MM.1S (cell line): ENCODE data around the gene BIRC3.

Experiments used
- EZH2 ChIP-seq: fragments of 300-600 bp; sonication (generic); optimal IDR thresholded peaks from 2 replicates; pipeline ENCODE3; 2017; ENCODE audit warnings: low read depth, mild to moderate bottlenecking, antibody characterized with exemption, low read length, mixed read lengths
- TF ChIP-seq, protein P1 (sequence below): fragments of 300-600 bp; sonication (generic); IDR thresholded peaks from 2 replicates; pipeline ENCODE4 v1.5.1; 2016; ENCODE audit warnings: antibody characterized with exemption, low read length, mixed read lengths

DNA sequence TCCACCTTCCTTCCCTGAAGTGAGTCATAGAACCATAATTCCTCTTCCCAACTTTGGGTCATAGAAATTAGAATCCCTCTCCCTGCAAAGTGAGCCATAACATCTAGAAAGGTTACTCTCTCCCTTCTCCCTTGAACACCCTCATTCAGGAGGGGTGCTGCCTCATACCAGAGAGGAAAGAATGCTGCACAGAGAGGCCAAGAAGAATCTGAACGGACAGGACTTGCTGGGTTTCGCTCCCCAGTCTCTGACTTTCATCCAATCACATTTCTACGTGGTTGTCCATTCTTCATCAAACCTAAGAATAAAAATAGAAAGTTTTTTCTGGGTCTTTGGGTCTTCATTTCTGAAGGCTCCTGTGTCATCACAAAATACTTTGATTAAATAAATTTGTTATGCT is 31.0 kb upstream of the BIRC3 start:
- TF ChIP-seq, protein P1, sequence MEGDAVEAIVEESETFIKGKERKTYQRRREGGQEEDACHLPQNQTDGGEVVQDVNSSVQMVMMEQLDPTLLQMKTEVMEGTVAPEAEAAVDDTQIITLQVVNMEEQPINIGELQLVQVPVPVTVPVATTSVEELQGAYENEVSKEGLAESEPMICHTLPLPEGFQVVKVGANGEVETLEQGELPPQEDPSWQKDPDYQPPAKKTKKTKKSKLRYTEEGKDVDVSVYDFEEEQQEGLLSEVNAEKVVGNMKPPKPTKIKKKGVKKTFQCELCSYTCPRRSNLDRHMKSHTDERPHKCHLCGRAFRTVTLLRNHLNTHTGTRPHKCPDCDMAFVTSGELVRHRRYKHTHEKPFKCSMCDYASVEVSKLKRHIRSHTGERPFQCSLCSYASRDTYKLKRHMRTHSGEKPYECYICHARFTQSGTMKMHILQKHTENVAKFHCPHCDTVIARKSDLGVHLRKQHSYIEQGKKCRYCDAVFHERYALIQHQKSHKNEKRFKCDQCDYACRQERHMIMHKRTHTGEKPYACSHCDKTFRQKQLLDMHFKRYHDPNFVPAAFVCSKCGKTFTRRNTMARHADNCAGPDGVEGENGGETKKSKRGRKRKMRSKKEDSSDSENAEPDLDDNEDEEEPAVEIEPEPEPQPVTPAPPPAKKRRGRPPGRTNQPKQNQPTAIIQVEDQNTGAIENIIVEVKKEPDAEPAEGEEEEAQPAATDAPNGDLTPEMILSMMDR, result no peak
- TF ChIP-seq EZH2, result no peak
